Left colon (tissue), 2 donors: ENCODE measurements around the gene NINJ1. TPM values are rescaled to one million over a fixed set of nuclear protein-coding genes. Genes with fewer than 3 reads are reported as not detected.

Experiments used
- ATAC-seq: fragments of 200-7000 bp; cut with Tn5 transposase; one replicate; pipeline ENCODE4 v1.9.1; 2020; ENCODE audit warnings: mild to moderate bottlenecking, moderate library complexity
- DNase-seq, 2 donors: peaks; one replicate each; pipeline ENCODE4 v3.0.0-alpha.2; 2020
- intact Hi-C, 2 donors: fragments of 100-400 bp; cut with DNase I in 1 of 2; cut with micrococcal nuclease in 1 of 2; formaldehyde crosslinking; loops; one replicate each; pipeline versions ENCODE4 v1.11.2 to v1.14.0; 2022; cut with DNase I, micrococcal nuclease
- total RNA-seq, 2 donors: library from RNA; stranded (reverse); fragmentation: NEBNext Ultra II Directional; extraction: Animal tissue kit (Norgen Biotek cat#: 25700); gene quantifications; one replicate each; pipeline ENCODE4 v1.2.1, GENCODE V29; 2021
- donor health status: DM: no; HTN: no; CAD: no.
- donor health status: DM: yes; HTN: yes; CAD: no.

Gene NINJ1
- total RNA-seq, 2 donors from 2014 or later, result 17.7 to 30.8 TPM

GRCh38 chr9:93138171-93138764 lies 4.2 kb upstream of the NINJ1 start:
- DNase-seq (no peak), ATAC-seq (no peak)
- intact Hi-C loops, result no loop called here

GRCh38 chr9:93137362-93137761 lies 3.3 kb upstream of the NINJ1 start:
- DNase-seq (no peak), ATAC-seq (no peak)
- intact Hi-C loops, result no loop called here

GRCh38 chr9:93136011-93136440 lies 2.0 kb upstream of the NINJ1 start:
- intact Hi-C loops, result no loop called here
- ATAC-seq (peak; percentile 15), DNase-seq (no peak)

GRCh38 chr9:93134740-93135444 lies 841 bp upstream of the NINJ1 start:
- no peak for ATAC-seq
- intact Hi-C loops, result no loop called here
- no peak for DNase-seq

- DNase-seq (peak; percentile 82 to 89), ATAC-seq (peak; percentile 80)
- intact Hi-C loops, result no loop called here
Observed at GRCh38 chr9:93133681-93134014, 403 bp downstream of the NINJ1 start.

GRCh38 chr9:93132946-93133680 lies 938 bp downstream of the NINJ1 start:
- ATAC-seq (peak; percentile 3), DNase-seq (peak in 1 of 2 donors; percentile 52)
- intact Hi-C loops, result no loop called here

GRCh38 chr9:93132287-93132927 lies 1.6 kb downstream of the NINJ1 start:
- DNase-seq (peak; percentile 58 to 64), ATAC-seq (peak; percentile 24)

GRCh38 chr9:93131599-93132286 lies 2.3 kb downstream of the NINJ1 start:
- no peak for DNase-seq
- ATAC-seq, result no peak
- intact Hi-C loops, result no loop called here

More at GRCh38 chr9:93132287-93132927, 1.6 kb downstream of the NINJ1 start:
- intact Hi-C loops, result no loop called here

- ATAC-seq, result no peak
- DNase-seq, result no peak
- intact Hi-C loops, result no loop called here
Observed at GRCh38 chr9:93130861-93131481, 3.1 kb downstream of the NINJ1 start.

- no peak for ATAC-seq
- intact Hi-C loops, result no loop called here
- DNase-seq, result no peak
Observed at GRCh38 chr9:93129691-93130500, 4.2 kb downstream of the NINJ1 start.

- intact Hi-C loops, result no loop called here
- DNase-seq, result no peak
- no peak for ATAC-seq
Observed at GRCh38 chr9:93129286-93129685, 4.8 kb downstream of the NINJ1 start.

- intact Hi-C loops, result no loop called here
- no peak for ATAC-seq
- DNase-seq, result no peak
Observed at GRCh38 chr9:93128715-93129224, 5.3 kb downstream of the NINJ1 start.

GRCh38 chr9:93128011-93128714 lies 5.9 kb downstream of the NINJ1 start:
- intact Hi-C loops, result no loop called here
- ATAC-seq (no peak), DNase-seq (peak in 1 of 2 donors; percentile 22)

GRCh38 chr9:93127395-93127911 lies 6.6 kb downstream of the NINJ1 start:
- intact Hi-C loops, result no loop called here
- peak; percentile 8 to 29 for DNase-seq
- no peak for ATAC-seq

- ATAC-seq, result peak; percentile 23
- peak; percentile 11 to 52 for DNase-seq
- intact Hi-C loops, result no loop called here
Observed at GRCh38 chr9:93126825-93127368, 7.2 kb downstream of the NINJ1 start.

- DNase-seq, result peak; percentile 12 to 21
- intact Hi-C loops, result no loop called here
- no peak for ATAC-seq
Observed at GRCh38 chr9:93126151-93126781, 7.8 kb downstream of the NINJ1 start.
